HepG2 (cell line): ENCODE results near the gene PGAP3. TPM values are rescaled to one million over a fixed set of nuclear protein-coding genes. Genes with fewer than 3 reads are reported as not detected.

Experiments used
- ELF1 ChIP-seq: sonication (generic); formaldehyde crosslinking; IDR thresholded peaks from 2 replicates; pipeline ENCODE4 v1.4.0; 2020; ENCODE audit warnings: missing genetic modification reagents
- GLMP ChIP-seq: sonication (generic); formaldehyde crosslinking; IDR thresholded peaks from 2 replicates; pipeline ENCODE4 v1.9.0; 2021; ENCODE audit warnings: missing genetic modification reagents, mild to moderate bottlenecking, borderline replicate concordance
- KAT8 ChIP-seq: IDR thresholded peaks from 2 replicates; pipeline ENCODE4 v1.6.1; 2016; ENCODE audit warnings: missing genetic modification reagents, missing compliant biosample characterization
- KMT2A ChIP-seq: sonication (generic); formaldehyde crosslinking; IDR thresholded peaks from 2 replicates; pipeline ENCODE4 v1.4.0; 2020; ENCODE audit warnings: missing genetic modification reagents
- MIER3 ChIP-seq: IDR thresholded peaks from 2 replicates; pipeline ENCODE4 v1.6.1; 2016; ENCODE audit warnings: missing compliant biosample characterization, borderline replicate concordance
- SALL2 ChIP-seq: sonication (generic); formaldehyde crosslinking; IDR thresholded peaks from 2 replicates; pipeline ENCODE4 v1.8.1; 2023; ENCODE audit warnings: mild to moderate bottlenecking, missing genetic modification reagents, inconsistent platforms
- SMARCE1 ChIP-seq: fragments of 450-650 bp; IDR thresholded peaks from 2 replicates; pipeline ENCODE4 v1.6.1; 2017; ENCODE audit warnings: borderline replicate concordance
- TBL1XR1 ChIP-seq: fragments of 150-350 bp; IDR thresholded peaks from 2 replicates; pipeline ENCODE4 v1.6.1; 2014; ENCODE audit warnings: borderline replicate concordance, low read length; ENCODE audit not compliant: partially characterized antibody
- ZBTB7A ChIP-seq: sonication (generic); formaldehyde crosslinking; IDR thresholded peaks from 2 replicates; pipeline ENCODE4 v1.8.0; 2022; ENCODE audit warnings: mild to moderate bottlenecking, missing genetic modification reagents
- ZFX ChIP-seq: sonication (generic); formaldehyde crosslinking; IDR thresholded peaks from 2 replicates; pipeline ENCODE4 v1.4.0; 2020; ENCODE audit warnings: mild to moderate bottlenecking, low read depth, missing genetic modification reagents, moderate library complexity
- ZNF7 ChIP-seq: IDR thresholded peaks from 2 replicates; pipeline ENCODE4 v1.6.1; 2016; ENCODE audit warnings: missing biosample characterization, missing genetic modification reagents
- ZNF746 ChIP-seq: sonication (generic); formaldehyde crosslinking; IDR thresholded peaks from 2 replicates; pipeline ENCODE4 v1.8.0; 2022; ENCODE audit warnings: mild to moderate bottlenecking, missing genetic modification reagents
- polyA plus RNA-seq, 8 experiments: library from polyadenylated mRNA; depleted of rRNA in 3 of 8; stranded (reverse) in 7 of 8; unstranded in 1 of 8; fragments of >200 nt; fragmentation: Illumina TruSeq in 4 of 8; extraction: Trizol in 4 of 8; gene quantifications; 2 replicates each; pipeline versions ENCODE4 v1.2.1 to v1.2.3, GENCODE V29; 2011 to 2016; ENCODE audit warnings: low read depth in 4 of 8, missing spikeins in 1 of 8, mixed read lengths in 1 of 8; ENCODE audit not compliant: insufficient read depth in 1 of 8
- total RNA-seq, 5 experiments: library from RNA; depleted of rRNA; stranded (reverse); fragments of >200 nt; fragmentation: Illumina TruSeq; extraction: Trizol; gene quantifications; 2 replicates each; pipeline ENCODE4 v1.2.3, GENCODE V29; 2016; ENCODE audit warnings: low read depth in 1 of 5
- TF ChIP-seq, protein P1 (sequence below): sonication (generic); formaldehyde crosslinking; IDR thresholded peaks from 2 replicates; pipeline ENCODE4 v1.9.0; 2022; ENCODE audit warnings: missing genetic modification reagents, mild to moderate bottlenecking, borderline replicate concordance
- TF ChIP-seq, protein P2 (sequence below): sonication (generic); formaldehyde crosslinking; IDR thresholded peaks from 2 replicates; pipeline ENCODE4 v1.4.0; 2020; ENCODE audit warnings: mild to moderate bottlenecking, missing genetic modification reagents
- TF ChIP-seq, protein P3 (sequence below): sonication (generic); formaldehyde crosslinking; IDR thresholded peaks from 2 replicates; pipeline ENCODE4 v1.9.0; 2021; ENCODE audit warnings: missing genetic modification reagents, borderline replicate concordance

PGAP3 gene
- total and polyA plus RNA-seq, 2 of the 13 experiments (the other 11 are each of a cell fraction or from before 2014, with no cell fraction given): 11.9 to 14.6 TPM

DNA sequence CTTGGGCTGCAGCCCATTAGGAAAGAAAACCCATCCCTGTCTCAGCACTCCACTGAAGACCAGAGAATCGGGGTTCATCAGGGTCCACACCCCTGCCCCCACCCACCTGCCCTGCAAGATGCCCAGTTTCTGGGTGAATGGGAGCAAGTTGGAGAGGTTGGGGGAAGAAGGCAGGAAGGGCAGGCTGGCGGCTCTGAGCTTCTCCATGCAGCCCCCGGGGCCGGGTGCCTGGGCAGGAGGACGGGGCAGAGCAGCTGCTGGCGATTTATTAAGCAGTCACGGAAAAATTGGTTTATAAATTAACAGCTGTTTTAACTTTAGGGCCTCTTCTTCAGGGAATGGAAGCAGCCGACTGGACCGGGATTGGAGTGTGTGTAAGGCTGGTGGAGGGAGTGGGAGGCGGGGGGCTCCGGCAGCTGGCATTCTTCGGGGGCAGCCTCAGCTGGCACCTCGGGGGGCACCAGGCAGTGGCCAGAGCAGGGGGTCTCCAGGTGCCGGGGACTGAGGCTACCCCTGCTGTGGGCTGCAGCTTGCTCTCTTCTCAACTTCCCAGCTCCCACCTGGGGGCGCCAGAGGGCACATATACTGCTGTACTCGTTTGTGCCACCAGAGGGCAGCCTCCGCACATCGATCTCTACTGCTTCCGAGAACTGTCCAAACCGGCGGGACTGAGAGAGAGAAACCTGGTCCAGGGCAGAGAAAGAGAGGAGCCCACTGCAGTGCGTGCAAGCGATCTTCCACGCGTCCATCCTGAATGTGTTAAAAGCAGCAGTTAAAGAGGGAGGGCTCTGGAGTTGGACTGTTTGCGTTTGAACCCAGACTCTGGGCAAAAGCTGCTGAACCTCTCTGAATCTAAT, 66.1 kb downstream of the PGAP3 start (continued):
- TF ChIP-seq SALL2 (CRISPR knock-in tag) (peak; percentile 75; the same call in 1 of the 2 replicates), ELF1 (CRISPR knock-in tag) (peak; percentile 61; the same call in 1 of the 2 replicates), ZFX (CRISPR knock-in tag) (peak; percentile 53), GLMP (CRISPR knock-in tag) (no peak), KMT2A (CRISPR knock-in tag) (peak; percentile 80), KAT8 (peak; percentile 67; the same call in 1 of the 2 replicates), TBL1XR1 (peak; percentile 55), SMARCE1 (no peak), ZNF746 (CRISPR knock-in tag) (no peak), ZBTB7A (peak; percentile 55; the same call in 1 of the 2 replicates), MIER3 (CRISPR knock-in tag) (peak; percentile 94; the same call in 1 of the 2 replicates), ZNF7 (CRISPR knock-in tag) (0 out of 2 replicates have a peak, but pooled peaks have one; percentile 10)
- TF ChIP-seq, protein P1, sequence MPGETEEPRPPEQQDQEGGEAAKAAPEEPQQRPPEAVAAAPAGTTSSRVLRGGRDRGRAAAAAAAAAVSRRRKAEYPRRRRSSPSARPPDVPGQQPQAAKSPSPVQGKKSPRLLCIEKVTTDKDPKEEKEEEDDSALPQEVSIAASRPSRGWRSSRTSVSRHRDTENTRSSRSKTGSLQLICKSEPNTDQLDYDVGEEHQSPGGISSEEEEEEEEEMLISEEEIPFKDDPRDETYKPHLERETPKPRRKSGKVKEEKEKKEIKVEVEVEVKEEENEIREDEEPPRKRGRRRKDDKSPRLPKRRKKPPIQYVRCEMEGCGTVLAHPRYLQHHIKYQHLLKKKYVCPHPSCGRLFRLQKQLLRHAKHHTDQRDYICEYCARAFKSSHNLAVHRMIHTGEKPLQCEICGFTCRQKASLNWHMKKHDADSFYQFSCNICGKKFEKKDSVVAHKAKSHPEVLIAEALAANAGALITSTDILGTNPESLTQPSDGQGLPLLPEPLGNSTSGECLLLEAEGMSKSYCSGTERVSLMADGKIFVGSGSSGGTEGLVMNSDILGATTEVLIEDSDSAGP (CRISPR knock-in tag): peak; percentile 89
- TF ChIP-seq, protein P2, sequence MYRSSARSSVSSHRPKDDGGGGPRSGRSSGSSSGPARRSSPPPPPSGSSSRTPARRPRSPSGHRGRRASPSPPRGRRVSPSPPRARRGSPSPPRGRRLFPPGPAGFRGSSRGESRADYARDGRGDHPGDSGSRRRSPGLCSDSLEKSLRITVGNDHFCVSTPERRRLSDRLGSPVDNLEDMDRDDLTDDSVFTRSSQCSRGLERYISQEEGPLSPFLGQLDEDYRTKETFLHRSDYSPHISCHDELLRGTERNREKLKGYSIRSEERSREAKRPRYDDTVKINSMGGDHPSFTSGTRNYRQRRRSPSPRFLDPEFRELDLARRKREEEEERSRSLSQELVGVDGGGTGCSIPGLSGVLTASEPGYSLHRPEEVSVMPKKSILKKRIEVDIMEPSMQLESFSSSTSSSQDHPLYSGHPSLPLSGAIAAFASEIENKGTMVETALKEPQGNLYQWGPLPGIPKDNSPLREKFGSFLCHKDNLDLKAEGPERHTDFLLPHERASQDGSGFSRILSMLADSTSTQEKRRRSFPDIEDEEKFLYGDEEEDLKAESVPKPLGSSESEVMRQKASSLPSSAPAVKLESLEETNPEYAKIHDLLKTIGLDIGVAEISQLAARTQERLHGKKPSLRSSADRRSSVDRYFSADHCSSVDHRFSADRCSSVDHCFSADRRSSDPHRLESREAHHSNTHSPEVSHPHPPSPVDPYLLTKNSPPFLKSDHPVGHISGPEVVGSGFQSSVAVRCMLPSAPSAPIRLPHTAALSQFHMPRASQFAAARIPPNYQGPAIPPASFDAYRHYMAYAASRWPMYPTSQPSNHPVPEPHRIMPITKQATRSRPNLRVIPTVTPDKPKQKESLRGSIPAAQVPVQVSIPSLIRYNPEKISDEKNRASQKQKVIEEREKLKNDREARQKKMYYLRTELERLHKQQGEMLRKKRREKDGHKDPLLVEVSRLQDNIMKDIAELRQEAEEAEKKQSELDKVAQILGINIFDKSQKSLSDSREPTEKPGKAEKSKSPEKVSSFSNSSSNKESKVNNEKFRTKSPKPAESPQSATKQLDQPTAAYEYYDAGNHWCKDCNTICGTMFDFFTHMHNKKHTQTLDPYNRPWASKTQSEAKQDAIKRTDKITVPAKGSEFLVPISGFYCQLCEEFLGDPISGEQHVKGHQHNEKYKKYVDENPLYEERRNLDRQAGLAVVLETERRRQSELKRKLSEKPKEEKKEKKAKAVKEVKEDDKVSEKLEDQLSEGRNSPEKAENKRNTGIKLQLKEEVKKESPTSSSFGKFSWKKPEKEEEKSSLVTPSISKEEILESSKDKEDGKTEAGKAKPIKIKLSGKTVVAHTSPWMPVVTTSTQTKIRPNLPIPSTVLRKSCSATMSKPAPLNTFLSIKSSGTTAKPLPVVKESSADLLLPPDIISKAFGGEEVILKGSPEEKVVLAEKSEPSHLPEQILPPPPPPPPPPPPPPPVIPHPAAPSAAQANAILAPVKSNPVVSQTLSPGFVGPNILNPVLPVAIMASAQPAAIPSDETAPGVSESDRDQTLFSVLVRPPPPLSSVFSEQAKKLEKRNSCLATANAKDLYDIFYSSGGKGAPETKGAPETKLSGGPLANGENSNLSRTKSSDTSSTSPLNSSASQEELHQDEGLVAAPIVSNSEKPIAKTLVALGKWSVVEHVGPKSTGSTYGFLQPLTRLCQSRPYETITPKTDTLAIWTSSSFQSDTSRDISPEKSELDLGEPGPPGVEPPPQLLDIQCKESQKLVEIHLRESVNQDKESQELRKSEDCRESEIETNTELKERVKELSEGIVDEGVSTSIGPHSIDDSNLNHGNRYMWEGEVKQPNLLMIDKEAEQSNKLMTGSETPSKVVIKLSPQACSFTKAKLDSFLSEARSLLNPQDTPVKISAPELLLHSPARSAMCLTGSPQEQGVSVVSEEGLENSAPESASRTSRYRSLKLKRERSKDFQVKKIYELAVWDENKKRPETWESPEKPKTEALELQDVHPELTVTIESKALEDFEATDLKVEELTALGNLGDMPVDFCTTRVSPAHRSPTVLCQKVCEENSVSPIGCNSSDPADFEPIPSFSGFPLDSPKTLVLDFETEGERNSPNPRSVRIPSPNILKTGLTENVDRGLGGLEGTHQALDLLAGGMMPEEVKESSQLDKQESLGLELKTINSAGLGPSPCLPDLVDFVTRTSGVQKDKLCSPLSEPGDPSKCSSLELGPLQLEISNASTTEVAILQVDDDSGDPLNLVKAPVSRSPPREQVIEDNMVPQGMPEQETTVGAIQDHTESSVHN (CRISPR knock-in tag): no peak
- TF ChIP-seq, protein P3, sequence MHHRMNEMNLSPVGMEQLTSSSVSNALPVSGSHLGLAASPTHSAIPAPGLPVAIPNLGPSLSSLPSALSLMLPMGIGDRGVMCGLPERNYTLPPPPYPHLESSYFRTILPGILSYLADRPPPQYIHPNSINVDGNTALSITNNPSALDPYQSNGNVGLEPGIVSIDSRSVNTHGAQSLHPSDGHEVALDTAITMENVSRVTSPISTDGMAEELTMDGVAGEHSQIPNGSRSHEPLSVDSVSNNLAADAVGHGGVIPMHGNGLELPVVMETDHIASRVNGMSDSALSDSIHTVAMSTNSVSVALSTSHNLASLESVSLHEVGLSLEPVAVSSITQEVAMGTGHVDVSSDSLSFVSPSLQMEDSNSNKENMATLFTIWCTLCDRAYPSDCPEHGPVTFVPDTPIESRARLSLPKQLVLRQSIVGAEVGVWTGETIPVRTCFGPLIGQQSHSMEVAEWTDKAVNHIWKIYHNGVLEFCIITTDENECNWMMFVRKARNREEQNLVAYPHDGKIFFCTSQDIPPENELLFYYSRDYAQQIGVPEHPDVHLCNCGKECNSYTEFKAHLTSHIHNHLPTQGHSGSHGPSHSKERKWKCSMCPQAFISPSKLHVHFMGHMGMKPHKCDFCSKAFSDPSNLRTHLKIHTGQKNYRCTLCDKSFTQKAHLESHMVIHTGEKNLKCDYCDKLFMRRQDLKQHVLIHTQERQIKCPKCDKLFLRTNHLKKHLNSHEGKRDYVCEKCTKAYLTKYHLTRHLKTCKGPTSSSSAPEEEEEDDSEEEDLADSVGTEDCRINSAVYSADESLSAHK (CRISPR knock-in tag): no peak; the same call in 1 of the 2 replicates
